ENCODE measurements around the gene PGK2.

DNA sequence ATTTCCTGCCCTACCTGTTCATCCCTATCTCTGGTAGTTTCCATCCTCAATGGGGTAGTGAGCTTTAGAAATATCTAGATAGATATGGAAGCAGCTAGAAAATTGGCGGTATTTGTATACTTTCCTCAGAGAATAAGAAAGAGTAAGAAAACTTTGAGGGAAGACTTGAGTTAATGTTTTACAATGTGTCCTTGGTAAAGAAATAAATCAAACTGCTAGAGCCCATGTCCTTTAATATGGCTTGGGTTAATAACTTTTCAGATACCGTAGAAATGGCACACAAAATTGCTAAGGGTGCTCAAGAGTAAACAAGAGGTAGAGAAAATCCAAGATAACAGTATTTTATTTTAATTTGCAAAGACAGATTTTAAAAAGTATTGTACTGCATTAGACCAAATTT is 28.1 kb upstream of the PGK2 start:
- TF ChIP-seq, protein P1, sequence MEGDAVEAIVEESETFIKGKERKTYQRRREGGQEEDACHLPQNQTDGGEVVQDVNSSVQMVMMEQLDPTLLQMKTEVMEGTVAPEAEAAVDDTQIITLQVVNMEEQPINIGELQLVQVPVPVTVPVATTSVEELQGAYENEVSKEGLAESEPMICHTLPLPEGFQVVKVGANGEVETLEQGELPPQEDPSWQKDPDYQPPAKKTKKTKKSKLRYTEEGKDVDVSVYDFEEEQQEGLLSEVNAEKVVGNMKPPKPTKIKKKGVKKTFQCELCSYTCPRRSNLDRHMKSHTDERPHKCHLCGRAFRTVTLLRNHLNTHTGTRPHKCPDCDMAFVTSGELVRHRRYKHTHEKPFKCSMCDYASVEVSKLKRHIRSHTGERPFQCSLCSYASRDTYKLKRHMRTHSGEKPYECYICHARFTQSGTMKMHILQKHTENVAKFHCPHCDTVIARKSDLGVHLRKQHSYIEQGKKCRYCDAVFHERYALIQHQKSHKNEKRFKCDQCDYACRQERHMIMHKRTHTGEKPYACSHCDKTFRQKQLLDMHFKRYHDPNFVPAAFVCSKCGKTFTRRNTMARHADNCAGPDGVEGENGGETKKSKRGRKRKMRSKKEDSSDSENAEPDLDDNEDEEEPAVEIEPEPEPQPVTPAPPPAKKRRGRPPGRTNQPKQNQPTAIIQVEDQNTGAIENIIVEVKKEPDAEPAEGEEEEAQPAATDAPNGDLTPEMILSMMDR (IDR thresholded peaks at IDR 0.05): no peak
- TF ChIP-seq ZFX (IDR thresholded peaks at IDR 0.05; ENCODE audit: borderline replicate concordance): no peak
